Pancreas (tissue), 10 donors: Measurements from ENCODE around the gene EZH2. TPM values are rescaled to one million over a fixed set of nuclear protein-coding genes. Genes with fewer than 3 reads are reported as not detected.

Experiments
- ATAC-seq, 4 donors: fragments of 200-7000 bp; cut with Tn5 transposase; one replicate each; pipeline versions ENCODE4 v1.8.0 to v1.9.1; 2020; ENCODE audit warnings: mild to moderate bottlenecking in 4 of 4, moderate library complexity in 4 of 4
- DNase-seq, 6 donors: peaks; one replicate each; pipeline ENCODE4 v3.0.0-alpha.2; 2020
- FAIRE-seq: peaks from 2 replicates; lab custom pipeline; 2012; peaks lifted over from hg19 to GRCh38; lab: Jason Lieb, UNC
- H3K27ac ChIP-seq, 4 donors: fragments of 200-600 bp; sonication (generic); 1 replicate in 3 of 4; 2 replicates in 1 of 4; pipeline versions ENCODE4 v1.5.0 to v1.8.0; 2020
- H3K27me3 ChIP-seq, 4 donors: fragments of 200-600 bp; one replicate each; pipeline ENCODE4 v1.8.0; 2021
- H3K36me3 ChIP-seq, 3 donors: fragments of 200-600 bp; sonication (generic) in 1 of 3; one replicate each; pipeline versions ENCODE4 v1.5.0 to v1.8.0; 2020 to 2021
- H3K4me1 ChIP-seq, 3 donors: fragments of 200-600 bp; one replicate each; pipeline ENCODE4 v1.8.0; 2021
- H3K4me3 ChIP-seq, 4 donors: fragments of 200-600 bp; sonication (generic) in 2 of 4; one replicate each; pipeline versions ENCODE4 v1.5.0 to v1.8.0; 2020 to 2021
- H3K9me3 ChIP-seq, 4 donors: fragments of 200-600 bp; one replicate each; pipeline ENCODE4 v1.8.0; 2021
- WGBS, 2 donors: extraction: QIAGEN DNeasy Blood & Tissue Kit; methylation state at CpG; one replicate each; pipeline ENCODE4 v1.1.7; 2013; 5-methylcytosine and 5-hydroxymethylcytosine counted together
- intact Hi-C, 3 donors: fragments of 100-400 bp; cut with DNase I; formaldehyde crosslinking; loops; one replicate each; pipeline versions ENCODE4 v1.11.1 to v1.14.2; 2022
- polyA plus RNA-seq, 2 donors: library from polyadenylated mRNA; stranded (reverse); fragments of 200-250 nt; gene quantifications; one replicate each; pipeline ENCODE4 v1.2.3, GENCODE V29; 2013
- total RNA-seq, 6 donors: library from RNA; stranded (reverse); fragmentation: NEBNext Ultra II Directional in 4 of 6; extraction: Animal tissue kit (Norgen Biotek cat#: 25700) in 4 of 6; gene quantifications; one replicate each; pipeline versions ENCODE4 v1.2.1 to v1.2.4, GENCODE V29; 2021 to 2023
- TF ChIP-seq, protein P1 (sequence below), 4 donors: fragments of 200-600 bp; sonication (generic) in 3 of 4; IDR thresholded peaks; one replicate each; pipeline versions ENCODE4 v1.5.0 to v1.8.0; 2021; ENCODE audit warnings: antibody characterized with exemption in 4 of 4
- donor health status: healthy with polysubstance abuse.
- donor health status: DM: no; HTN: no; CAD: no; lungs with moderate emphysema.
- donor health status: DM: no; HTN: no; CAD: no.
- donor health status: control.
- donor health status: control.
- donor health status: Bipolar disorder and iron deficiency.
- donor health status: DM: yes; HTN: yes; CAD: no.
- donor health status: DM: no; HTN: no; CAD: no.
- donor health status: DM: no; HTN: no; CAD: no.
- donor health status: DM: yes; HTN: yes; CAD: no.

Gene EZH2
- total and polyA plus RNA-seq, 8 donors, result 2.4 to 4.3 (median 3.2) TPM

DNA sequence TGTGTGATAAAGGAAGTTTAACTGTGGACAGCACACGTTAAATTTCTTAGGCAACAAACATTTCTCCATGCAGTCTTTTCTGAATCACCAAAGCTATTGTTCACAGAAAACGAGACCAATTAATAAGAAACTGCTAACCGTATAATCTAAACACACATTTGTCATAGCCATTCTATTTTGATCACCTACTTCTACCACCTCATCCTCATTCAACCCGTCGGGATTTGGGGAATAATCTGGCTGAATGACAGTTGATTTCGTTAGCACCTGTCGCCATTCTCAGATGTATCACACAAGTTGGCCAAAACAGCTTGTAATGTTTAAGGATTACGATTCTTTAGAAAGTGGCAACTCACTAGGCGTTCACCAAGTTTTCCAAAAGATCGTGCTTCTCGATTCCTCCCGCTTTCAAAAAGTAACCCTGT, 1.2 kb downstream of the EZH2 start:
- H3K36me3 ChIP-seq, result no peaks in the 10 kb centered on the region
- no peaks in the 10 kb centered on the region for H3K9me3 ChIP-seq
- TF ChIP-seq, protein P1, sequence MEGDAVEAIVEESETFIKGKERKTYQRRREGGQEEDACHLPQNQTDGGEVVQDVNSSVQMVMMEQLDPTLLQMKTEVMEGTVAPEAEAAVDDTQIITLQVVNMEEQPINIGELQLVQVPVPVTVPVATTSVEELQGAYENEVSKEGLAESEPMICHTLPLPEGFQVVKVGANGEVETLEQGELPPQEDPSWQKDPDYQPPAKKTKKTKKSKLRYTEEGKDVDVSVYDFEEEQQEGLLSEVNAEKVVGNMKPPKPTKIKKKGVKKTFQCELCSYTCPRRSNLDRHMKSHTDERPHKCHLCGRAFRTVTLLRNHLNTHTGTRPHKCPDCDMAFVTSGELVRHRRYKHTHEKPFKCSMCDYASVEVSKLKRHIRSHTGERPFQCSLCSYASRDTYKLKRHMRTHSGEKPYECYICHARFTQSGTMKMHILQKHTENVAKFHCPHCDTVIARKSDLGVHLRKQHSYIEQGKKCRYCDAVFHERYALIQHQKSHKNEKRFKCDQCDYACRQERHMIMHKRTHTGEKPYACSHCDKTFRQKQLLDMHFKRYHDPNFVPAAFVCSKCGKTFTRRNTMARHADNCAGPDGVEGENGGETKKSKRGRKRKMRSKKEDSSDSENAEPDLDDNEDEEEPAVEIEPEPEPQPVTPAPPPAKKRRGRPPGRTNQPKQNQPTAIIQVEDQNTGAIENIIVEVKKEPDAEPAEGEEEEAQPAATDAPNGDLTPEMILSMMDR (IDR thresholded peaks at IDR 0.05), result no peak
- no peak for ATAC-seq
- DNase-seq, result no peak
- FAIRE-seq, result no peak
- peak overlapping the region; percentile 80 to 95 (median 88) for H3K4me3 ChIP-seq
- H3K4me1 ChIP-seq, result peaks cover 0 to 4% (median 4%) of the 10 kb centered on the region in 3 donors
- no peaks in the 10 kb centered on the region for H3K27me3 ChIP-seq
- intact Hi-C loops, result no loop called here
- 0 to 1% methylated on average over 12 of the region's 12 CpGs for WGBS, 2 donors
- H3K27ac ChIP-seq, result peak overlapping the region in 3 of 4 donors; percentile 22 to 93 (median 52)

DNA sequence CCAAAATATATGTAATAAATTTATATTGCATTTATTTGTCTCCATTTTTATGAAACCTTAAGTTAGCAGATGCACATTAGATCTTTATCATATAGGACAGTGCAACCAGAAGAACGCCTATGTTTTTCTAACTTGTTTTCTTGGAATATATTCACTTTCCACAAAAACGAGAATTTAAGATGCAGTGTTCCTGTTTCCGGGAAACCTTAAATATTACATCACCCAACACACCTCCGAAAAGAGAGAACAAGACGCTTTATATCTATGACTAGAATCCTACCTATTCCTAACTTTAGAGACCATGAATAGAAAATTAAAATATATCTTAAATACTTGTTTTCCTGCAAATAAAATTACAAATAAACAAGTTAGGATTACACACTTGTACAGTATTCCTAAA, 1.9 kb downstream of the EZH2 start:
- no peaks in the 10 kb centered on the region for H3K9me3 ChIP-seq
- no peaks in the 10 kb centered on the region for H3K27me3 ChIP-seq
- no peak overlapping the region for H3K27ac ChIP-seq
- H3K4me3 ChIP-seq, result no peak overlapping the region
- intact Hi-C loops, result no loop called here
- DNase-seq, result no peak
- no peak for FAIRE-seq
- H3K36me3 ChIP-seq, result no peaks in the 10 kb centered on the region
- TF ChIP-seq, protein P1 (IDR thresholded peaks at IDR 0.05), result no peak
- H3K4me1 ChIP-seq, result peaks cover 0 to 4% (median 4%) of the 10 kb centered on the region in 3 donors
- ATAC-seq, result no peak
- 39 to 54% methylated on average over 5 of the region's 5 CpGs for WGBS, 2 donors

DNA sequence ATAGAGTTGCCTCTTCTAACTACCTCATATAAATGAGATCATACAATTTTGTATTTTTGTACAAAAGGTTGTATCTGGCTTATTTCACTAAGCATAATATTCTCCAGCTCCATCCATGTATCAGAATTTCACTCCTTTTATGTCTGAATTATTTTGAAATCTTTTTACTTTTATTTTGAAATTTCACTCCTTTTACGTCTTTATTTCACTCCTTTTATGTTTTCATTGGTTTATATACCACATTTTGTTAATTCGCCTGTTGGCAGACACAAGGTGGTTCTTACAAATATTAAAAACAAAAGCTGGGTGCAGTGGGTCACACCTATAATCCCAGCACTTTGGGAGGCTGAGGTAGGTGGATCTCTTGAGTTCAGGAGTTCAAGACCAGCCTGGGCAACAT, 5.8 kb downstream of the EZH2 start:
- TF ChIP-seq, protein P1 (IDR thresholded peaks at IDR 0.05), result no peak

DNA sequence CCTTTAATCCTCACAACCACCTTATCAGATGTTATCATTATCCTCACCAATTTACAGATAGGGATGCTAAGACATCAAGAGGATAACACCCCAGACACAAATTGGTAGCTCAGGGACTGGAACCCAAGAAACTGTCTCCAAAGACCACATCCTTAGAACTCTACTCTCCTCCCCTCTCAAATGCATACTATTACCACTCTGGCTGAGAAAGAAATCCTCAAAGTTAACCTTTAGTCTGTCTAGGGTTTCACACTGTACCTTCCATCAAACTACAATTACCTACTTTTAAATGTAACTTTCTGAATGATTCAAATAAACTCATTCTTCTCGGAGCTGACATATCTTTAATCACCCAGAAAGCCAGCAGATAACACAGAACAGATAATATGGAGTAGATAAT, 6.6 kb downstream of the EZH2 start:
- WGBS, 2 donors, result 52 to 56% methylated on average over 1 of the region's 1 CpG

More for the DNA sequence above, 5.8 kb downstream of the EZH2 start:
- Histone ChIP-seq H3K27ac (no peak overlapping the region), H3K4me1 (peaks cover 0 to 4% (median 4%) of the 10 kb centered on the region in 3 donors), H3K36me3 (no peaks in the 10 kb centered on the region), H3K27me3 (no peaks in the 10 kb centered on the region), H3K4me3 (no peak overlapping the region), H3K9me3 (no peaks in the 10 kb centered on the region)
- no peak for FAIRE-seq
- DNase-seq, result no peak
- intact Hi-C loops, result no loop called here
- WGBS, 2 donors, result 93 to 95% methylated on average over 2 of the region's 2 CpGs
- no peak for ATAC-seq

DNA sequence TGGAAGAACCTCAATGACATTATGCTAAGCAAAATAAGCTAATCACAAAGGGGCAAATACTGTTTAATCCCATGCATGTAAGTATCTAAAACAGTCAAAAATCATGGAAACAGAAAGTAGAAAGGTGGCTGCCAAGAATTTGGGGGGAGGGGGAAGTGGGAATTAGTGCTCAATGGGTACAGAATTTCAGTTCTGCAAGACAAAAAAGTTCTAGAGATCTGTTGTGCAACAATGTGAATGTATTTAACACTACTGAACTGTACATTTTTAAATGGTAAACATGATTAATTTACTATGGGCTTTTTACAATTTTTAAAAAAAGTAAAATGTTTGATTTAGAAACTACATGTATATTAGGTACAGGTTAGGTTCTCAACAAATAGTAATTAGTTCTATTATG, 11.9 kb downstream of the EZH2 start:
- Histone ChIP-seq H3K9me3 (no peaks in the 10 kb centered on the region), H3K4me3 (no peak overlapping the region), H3K27ac (no peak overlapping the region), H3K27me3 (no peaks in the 10 kb centered on the region), H3K4me1 (no peaks in the 10 kb centered on the region), H3K36me3 (no peaks in the 10 kb centered on the region)
- no peak for ATAC-seq
- TF ChIP-seq, protein P1 (IDR thresholded peaks at IDR 0.05), result no peak
- FAIRE-seq, result no peak
- intact Hi-C loops, result no loop called here
- no peak for DNase-seq

More for the DNA sequence above, 6.6 kb downstream of the EZH2 start:
- TF ChIP-seq, protein P1 (IDR thresholded peaks at IDR 0.05), result no peak
- no peak for FAIRE-seq
- H3K9me3 ChIP-seq, result no peaks in the 10 kb centered on the region
- H3K36me3 ChIP-seq, result no peaks in the 10 kb centered on the region
- DNase-seq, result no peak
- H3K27me3 ChIP-seq, result no peaks in the 10 kb centered on the region
- no peak for ATAC-seq
- no peak overlapping the region for H3K4me3 ChIP-seq
- peaks cover 0 to 4% (median 3%) of the 10 kb centered on the region in 3 donors for H3K4me1 ChIP-seq
- H3K27ac ChIP-seq, result no peak overlapping the region
- intact Hi-C loops, result no loop called here
